HG03095 (cell line): ENCODE data around the gene IL1RL2.

ENCODE experiments used
- ATAC-seq: cut with Tn5 transposase; IDR thresholded peaks from one replicate; pipeline ENCODE4 v1.9.1; 2021; ENCODE audit warnings: moderate library complexity; ENCODE audit not compliant: unreplicated experiment

IL1RL2 gene

DNA sequence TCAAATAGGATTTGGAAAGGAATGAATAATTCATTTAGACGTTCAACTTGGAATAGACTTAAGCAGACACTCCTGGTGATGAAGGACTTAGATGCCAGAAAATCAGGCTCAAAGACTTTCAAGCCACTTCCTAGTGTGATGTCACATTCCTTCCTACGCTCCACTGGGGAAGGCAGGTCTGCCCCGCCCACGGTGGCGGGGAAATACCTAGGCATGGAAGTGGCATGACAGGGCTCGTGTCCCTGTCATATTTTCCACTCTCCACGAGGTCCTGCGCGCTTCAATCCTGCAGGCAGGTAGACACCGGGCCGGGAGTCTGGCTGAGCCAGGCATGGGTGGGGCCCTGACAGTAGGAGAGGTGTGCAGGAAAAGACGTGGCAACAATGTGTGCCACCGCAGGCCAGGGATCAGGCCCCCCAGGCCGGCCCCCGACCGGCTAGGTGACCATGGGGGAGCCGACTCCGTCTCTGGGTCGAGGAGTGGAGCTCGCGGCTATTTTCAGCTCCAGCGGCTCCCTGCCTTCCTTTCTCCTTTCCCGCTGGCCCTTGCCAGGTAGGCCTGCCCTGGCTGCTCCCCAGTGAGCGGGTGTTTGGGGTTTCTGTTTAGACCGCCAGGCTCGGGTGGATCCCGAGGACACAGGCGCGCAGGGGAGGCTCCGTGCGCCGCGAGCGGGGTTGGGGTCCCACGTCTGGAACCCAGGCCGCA is at the start of gene IL1RL2:
Gene IL1RL2, plus strand, starts transcription at position 233 of the 705 bp plus-strand sequence. CDS start 845 bp downstream, outside the sequence.
- no peak for ATAC-seq

DNA sequence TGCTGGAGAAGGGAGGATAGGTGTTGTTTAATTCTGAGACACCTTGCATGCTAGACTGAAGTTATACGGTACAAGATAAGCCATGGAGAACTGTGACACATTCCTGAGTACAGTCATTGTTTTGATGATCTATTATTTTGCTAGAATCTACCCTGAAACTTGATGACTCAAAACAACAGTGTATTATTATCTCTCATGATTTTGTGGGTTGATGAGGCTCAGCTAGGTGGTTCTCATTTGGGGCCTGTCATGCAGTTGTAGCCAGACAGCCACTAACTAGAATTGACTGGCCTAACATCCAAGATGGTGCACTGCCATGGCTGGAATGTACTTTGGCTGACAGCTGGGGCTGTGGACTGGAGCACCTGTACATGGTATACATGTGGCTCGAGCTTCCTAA is 49.7 kb upstream of the IL1RL2 start:
- ATAC-seq = no peak

DNA sequence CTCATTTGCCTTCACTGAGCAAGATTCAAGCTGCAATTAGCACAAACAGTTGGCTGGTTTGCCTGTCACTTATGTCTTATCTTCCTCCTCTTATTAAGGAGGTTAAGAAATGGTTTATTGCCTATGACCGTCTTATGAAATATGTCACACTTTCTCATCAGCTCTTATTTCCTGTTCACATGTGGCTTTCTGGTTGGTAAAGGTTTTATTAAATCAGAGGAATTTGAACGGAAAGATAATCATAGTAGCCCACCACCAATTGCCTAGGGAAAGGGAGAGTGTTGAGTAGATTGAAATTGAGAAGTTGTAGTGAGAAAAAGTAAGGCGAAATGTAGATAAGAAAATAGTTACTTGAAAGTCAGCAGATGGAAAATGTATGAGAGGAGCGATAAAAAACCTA is 48.5 kb upstream of the IL1RL2 start:
- no peak for ATAC-seq

DNA sequence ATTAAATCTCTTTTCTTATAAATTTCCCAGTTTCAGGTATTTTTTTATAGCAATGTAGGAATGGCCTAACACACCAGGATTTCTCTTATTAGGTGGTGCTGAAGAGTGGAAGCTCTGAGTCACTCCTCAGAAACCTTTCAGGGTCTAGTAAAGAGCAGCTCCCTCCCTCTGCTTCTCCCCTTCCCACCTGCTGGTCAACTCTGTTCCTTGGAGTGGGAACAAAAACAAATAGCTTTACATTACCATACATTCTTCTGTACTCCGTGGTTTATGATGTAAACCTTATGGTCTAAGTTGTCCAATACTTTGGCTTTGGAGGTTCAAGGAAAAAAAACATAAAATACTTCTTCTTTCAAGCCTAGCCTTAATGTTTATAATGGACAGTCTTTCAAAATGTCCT is 47.0 kb upstream of the IL1RL2 start:
- no peak for ATAC-seq

DNA sequence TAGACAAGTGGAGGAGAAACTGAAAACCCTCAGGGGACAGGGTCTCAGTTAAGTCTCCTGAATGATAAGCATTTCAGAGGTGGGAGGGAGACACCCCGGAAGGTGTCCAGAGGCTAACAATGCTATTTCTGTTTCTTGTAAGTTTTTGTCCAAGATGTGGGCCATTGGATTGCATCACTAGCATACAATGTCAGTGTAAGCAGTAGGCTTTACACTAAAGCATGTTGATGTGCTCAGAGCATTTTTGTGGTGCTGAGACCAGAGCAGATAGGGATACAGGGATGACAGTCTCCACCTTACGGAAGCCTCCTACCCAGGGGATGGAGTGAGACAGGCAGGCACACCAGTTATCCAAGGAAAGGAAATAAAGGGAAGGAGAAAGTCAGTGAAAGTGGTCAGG is 46.4 kb upstream of the IL1RL2 start:
- ATAC-seq = no peak

- no peak for ATAC-seq
Observed at GRCh38 chr2:102141011-102141943, 45.5 kb upstream of the IL1RL2 start.

DNA sequence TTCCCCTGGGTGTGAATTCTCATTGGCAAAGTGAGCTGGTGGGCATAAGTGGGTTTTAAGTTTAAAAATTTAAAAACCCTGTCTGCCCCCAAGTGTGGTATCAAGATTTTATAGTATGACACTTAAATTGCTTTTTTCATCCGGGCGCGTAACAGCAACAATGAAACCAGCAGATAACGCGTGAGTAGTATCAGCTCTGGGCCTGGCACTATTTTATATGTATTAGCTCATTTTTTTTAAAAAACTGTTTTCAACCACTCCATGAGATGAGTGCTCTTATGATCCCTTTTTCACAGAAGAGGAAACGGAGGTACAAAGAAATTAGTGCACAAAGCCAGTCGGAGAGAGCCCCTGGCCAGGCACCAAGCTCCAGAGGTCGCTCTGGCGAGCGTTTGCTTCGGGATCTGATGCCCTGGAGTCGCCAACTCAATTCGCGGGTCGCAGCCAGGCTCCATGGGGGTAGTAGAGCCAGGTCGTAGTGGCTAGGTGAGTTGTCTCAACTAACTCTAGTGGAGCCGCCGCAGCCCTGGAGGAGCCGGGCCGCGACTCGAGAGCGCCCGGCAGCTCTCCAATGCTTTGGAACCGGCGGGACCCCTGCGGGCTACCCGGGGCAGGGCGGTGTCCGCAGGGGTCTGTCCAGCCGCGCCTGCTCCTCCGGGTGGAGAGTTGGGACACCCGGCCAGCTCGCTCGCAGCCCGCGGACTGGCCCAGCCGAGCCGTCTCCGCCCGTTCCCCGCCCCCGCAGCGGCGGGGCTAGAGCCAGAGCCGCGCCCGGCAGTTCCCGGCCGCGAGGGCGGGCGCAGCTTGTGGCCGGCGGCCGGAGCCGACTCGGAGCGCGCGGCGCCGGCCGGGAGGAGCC is 44.6 kb upstream of the IL1RL2 start, which contains the start of gene IL1R1:
Gene IL1R1, plus strand, starts transcription at position 777 of the 859 bp plus-strand sequence. CDS start 14,979 bp downstream, outside the sequence.
- no peak for ATAC-seq

DNA sequence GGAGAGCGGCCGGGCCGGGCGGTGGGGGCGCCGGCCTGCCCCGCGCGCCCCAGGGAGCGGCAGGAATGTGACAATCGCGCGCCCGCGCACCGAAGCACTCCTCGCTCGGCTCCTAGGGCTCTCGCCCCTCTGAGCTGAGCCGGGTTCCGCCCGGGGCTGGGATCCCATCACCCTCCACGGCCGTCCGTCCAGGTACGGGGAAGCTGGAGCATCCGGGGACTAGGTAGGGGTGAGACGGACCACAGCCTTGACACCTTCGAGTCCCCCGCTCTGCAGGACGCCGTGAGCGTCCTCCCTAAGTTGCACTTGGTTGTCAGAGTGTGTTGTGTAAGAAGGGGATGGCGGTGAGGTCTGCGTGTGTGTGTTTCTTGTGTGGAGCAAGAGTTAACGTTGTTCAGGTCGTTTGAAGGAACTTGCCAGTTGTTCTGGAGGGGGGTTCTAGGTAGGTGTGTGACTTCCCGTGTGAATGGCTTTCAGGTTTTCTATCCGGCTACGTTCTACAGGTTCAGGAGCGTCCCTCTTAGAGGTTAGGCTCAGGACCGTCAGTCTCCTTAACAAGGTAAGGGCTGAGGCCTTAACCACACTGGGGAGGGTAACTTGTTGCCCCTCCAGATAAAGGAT is 43.9 kb upstream of the IL1RL2 start:
- ATAC-seq = no peak

DNA sequence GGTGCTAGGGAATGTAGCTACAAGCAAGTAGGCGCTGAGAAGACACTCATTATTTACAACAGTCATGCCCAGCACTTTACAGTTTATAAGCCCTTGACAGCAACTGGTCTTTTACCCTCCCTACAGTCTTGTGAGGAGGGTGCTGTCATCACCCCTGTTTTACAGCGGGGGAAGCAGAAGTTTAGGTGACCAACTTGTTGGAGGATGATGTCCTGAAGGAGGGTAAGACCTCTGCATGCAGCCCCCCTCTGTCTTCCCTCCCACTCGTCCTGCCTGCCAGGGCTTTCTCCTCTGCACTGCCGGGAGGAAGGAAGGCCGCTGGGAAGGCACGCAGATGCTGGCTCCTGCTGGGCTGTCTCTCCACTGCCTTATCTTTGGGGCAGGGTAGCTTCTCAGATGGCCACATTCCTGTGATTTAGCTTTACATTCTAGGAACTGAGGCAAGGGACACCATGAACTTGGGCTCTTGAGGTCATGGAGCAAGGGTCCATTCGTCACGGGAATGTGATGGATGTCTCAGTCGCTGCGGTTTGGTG is 43.3 kb upstream of the IL1RL2 start:
- no peak for ATAC-seq

GRCh38 chr2:102144128-102144527 is 42.7 kb upstream of the IL1RL2 start:
- no peak for ATAC-seq

- no peak for ATAC-seq
Observed at GRCh38 chr2:102145107-102145506, 41.7 kb upstream of the IL1RL2 start.

DNA sequence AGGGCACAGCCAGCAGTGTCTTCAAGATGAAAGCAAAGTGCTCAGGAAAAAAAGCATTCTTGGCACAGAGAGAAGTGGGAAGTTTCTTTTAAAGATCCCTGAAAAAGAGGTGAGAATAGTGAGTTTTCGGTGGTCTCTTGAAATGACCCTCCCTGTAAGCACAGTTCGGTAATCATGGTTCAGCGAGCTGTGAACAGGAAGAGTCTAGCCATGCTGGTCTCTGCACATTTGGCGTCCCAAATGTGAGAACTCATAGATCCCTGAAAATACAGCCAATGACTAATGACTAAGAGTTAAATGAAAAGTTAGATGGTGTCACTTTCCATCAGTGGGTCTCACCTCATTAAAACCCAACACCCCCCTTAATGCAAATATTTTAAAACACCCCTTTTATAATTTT is 40.9 kb upstream of the IL1RL2 start:
- ATAC-seq = no peak

DNA sequence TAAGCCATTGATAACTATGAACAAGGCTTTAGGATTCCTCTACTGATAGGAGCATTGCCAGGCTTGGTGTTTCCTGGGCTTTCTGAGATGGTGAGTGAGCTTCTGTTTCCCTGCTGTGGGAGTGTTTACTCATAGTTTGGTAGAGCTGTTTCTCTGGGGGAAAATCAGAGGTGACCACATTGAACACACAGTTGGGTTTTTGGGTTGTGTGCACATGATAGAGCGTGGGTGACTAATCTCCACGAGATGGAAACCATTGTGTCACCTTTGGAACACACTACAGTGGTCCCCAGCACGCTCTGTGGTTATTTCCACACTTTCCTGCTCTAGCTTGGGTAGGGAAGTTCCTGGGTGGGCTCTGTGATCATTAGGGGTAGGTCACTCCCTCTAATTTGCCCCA is 38.9 kb upstream of the IL1RL2 start:
- ATAC-seq = no peak

GRCh38 chr2:102149243-102149642 is 37.6 kb upstream of the IL1RL2 start:
- no peak for ATAC-seq

DNA sequence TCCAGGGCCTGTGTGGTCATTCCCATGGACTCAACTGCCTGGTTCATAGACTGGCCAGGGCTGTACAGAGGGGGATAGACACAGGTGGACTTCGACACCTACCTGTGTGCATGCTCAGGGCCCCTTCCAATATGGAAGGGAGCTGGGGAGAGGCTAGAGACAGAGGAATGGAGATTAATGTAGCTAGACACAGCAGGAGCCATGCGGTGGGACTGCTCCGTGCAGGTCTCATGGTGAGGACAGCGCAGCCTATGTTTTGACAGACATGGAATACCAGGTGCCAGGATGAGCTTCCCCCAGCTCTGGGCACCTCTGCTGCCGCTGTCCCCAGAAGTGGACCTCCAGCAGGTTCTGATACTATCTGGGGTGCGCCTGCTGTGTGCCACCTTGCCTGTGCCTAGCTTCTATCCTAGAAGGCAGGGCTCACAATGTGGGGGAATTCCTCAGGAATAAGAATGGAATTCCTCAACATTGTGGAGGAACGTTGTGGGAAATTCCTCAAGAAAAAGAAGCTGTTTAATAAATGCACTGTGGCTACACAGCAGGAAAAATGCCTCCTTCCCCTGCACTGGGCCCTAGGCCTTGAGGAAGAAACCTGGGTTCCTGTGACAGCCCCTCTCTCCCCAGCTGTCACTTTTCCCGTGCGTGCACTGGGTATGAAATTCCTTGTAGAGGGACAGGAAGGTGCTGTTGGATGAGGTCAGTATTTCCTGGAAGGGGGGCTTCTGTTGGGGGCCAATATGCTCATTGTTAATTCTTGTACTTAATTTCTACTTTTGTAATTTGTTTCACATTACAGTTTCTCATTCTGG is 37.0 kb upstream of the IL1RL2 start:
- no peak for ATAC-seq

DNA sequence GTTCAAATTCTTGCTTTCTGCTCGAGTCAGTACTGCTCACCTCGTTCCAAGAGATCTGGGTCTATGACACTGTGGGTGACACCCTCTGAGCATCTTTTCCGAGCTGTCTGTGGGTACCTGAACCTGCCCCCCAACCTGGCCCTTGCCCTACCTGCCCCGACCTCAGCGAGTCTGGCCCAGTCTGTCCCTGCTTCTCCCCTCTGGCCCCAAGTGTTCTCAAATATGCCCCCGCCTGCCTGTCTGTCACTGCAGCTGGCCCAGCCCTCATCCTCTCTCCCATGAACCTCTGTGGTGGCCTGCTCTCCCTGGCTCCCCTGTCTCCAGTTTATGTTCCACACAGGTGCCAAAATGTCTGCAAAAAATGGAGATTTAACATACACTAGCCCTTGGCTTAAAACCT is 32.5 kb upstream of the IL1RL2 start:
- ATAC-seq = no peak

- no peak for ATAC-seq
Observed at GRCh38 chr2:102154946-102155702, 31.7 kb upstream of the IL1RL2 start.

DNA sequence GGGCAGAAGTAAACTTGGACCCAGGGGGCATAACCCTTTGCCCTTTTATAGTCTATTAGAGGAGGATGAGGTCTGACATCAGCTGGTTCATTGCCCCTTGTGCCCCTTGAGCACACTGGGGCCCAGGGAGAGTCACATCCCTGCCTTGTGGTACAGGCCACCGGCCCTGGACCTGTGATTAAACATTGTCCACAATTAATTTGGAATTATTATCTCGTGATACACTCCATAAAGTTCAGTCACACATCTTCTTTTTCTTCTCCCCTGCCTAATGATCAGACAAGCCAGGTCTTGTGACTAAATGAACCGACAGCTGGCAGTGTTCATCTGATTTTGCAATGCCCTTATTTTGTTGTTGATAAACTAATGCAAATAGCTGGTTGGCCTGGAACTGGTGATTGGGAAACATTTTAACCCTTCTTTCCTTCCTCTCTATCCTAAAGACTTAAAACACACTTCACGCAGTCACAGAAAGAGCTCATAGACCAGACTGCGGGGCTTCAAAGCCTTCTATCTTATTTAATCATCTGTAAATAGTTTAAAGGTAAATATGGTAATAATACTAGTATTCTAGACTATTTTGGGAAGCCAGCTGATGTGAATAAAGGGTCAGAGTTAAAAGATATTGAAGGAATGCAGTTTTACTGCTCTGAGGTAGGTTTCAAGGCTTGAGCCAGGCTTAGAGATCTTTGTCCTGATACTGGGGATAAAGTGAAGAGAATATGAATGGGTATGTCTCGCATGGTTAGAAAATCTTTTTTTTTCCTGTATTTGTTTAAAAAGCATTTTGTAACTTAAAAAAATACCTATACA is 30.9 kb upstream of the IL1RL2 start:
- ATAC-seq = no peak
